Amygdala (tissue), 56 donors: ENCODE results near the gene KIFBP.
"Not testable (repeated sequence)": the region's sequence is repeated elsewhere in the genome, so short reads cannot be mapped to it uniquely, and the experiment has no call there.

ENCODE experiments used
- DNase-seq, 56 donors: peaks; one replicate each; lab custom pipeline; 2025; lab: John Stamatoyannopoulos, UW

KIFBP gene, protein sequence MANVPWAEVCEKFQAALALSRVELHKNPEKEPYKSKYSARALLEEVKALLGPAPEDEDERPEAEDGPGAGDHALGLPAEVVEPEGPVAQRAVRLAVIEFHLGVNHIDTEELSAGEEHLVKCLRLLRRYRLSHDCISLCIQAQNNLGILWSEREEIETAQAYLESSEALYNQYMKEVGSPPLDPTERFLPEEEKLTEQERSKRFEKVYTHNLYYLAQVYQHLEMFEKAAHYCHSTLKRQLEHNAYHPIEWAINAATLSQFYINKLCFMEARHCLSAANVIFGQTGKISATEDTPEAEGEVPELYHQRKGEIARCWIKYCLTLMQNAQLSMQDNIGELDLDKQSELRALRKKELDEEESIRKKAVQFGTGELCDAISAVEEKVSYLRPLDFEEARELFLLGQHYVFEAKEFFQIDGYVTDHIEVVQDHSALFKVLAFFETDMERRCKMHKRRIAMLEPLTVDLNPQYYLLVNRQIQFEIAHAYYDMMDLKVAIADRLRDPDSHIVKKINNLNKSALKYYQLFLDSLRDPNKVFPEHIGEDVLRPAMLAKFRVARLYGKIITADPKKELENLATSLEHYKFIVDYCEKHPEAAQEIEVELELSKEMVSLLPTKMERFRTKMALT

DNA sequence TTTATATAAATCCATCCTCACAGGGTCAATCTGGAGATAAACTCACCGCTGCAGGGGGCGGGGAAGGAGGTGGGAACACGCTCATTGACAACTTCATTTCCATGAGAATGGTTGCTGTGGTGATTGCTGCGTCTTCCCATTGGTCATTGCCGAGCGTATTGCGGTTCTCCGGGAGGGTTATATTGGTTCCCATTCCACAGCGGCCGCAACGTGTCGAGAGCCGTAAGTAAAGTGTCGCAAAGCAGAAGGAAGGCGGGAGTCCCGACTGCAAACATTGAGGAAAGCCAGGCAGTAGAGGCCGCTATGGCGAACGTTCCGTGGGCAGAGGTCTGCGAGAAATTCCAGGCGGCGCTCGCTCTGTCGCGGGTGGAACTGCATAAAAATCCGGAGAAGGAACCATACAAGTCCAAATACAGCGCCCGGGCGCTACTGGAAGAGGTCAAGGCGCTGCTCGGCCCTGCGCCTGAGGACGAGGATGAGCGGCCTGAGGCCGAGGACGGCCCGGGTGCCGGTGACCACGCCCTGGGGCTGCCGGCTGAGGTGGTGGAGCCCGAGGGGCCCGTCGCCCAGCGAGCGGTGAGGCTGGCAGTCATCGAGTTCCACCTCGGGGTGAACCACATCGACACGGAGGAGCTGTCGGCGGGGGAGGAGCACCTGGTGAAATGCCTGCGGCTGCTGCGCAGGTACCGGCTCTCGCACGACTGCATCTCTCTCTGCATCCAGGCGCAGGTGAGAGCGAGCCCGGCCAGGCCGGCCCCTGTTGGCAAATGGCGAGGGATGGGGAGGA is at the start of gene KIFBP:
Gene KIFBP (plus strand): TSS at position 274 of the 787 bp plus-strand sequence. CDS start 30 bp downstream, at position 304.
- peak; percentile 27 to 99 (median 94) for DNase-seq

DNA sequence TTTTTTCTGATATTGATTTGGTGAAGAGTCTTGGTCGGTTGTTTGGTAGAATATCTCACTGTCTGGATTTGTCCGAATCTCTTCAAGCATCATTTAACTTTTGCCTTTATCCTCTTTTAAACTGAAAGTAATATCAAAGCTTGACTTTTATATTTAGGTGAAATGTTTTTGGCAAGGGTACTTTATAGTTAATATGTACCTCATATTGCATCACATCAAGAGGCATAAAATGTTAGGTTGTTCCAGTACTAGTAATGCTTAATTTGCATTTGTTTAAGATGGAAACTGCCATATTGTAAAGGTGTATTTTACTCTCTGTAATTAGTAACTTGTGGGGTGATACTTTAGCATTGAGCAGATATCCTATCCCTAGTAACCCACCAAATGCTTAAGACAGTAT is 49.7 kb upstream of the KIFBP start:
- DNase-seq, result no peak

DNA sequence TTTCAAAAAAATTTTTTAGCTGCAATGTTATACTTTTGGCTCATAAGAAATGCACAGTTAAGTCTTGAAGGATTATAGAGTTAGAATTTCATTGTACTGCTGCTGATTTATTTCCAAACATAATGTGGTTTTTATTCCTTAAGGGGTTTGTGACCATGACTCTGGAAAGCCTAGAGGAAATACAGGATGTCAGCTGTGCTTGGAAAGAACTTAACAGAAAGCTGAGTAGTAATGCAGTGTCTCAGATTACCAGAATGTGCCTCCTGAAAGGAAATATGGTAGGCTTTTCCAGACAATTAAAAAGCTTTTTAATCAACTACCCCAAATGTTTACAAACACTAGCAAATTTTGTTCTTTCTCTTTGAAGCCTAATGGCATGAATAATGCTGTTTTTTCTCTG is 47.7 kb upstream of the KIFBP start:
- not testable (repeated sequence) for DNase-seq

DNA sequence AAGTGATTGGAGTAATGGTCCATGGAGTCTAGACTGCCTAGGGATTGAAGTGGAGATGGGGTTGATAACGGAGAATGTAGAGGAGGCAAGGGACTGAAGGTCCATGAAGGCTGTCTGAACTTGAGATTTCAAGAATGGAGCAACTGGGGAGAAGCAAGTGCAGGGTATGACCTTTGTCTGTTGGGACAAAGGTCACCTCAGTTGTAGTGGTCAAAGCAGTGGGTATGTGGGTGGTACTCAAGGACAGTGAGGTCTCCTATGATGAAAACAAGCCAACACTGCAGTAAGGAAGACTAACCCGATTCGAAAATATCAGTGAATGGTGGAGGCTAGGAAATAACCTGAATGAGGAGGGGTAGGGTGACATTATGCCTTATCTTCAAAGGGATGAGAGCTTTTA is 38.0 kb upstream of the KIFBP start:
- DNase-seq, result no peak

DNA sequence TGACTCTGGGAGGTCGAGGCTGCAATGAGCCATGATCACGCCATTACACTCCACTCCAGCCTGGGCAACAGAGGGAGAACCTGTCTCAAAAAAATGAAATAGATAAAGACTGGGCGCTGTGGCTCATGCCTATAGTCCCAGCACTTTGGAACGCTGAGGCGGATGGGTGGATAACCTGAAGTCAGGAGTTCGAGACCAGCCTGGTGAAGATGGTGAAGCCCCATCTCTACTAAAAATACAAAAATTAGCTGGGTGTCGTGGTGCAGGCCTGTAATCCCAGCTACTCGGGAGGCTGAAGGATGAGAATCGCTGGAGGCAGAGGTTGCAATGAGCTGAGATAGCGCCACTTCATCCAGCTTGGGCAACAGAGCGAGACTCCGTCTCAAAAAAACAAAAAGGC is 33.7 kb upstream of the KIFBP start:
- no peak for DNase-seq

DNA sequence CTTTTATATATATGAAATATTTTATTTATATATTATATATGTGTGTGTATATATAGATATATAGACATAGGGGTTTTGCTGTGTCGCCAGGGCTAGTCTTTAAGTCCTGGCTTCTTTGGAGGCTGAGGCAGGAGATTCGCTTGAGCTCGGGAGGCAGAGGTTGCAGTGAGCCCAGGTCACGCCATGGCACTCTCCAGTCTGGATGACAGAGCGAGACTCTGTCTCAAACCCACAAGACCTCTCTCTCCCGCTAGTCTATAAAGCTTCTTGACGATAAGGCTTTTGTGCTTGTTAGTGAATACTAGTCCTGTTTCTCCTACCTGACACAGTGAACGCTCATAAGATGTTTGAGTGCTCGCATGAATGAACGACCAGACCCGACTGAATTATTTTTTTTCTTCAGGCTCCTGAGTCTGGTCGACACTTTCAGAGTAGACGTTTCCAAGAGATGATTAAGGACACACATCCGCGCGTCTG is 33.2 kb upstream of the KIFBP start:
- peak in 1 of 56 donors; percentile 17 for DNase-seq

DNA sequence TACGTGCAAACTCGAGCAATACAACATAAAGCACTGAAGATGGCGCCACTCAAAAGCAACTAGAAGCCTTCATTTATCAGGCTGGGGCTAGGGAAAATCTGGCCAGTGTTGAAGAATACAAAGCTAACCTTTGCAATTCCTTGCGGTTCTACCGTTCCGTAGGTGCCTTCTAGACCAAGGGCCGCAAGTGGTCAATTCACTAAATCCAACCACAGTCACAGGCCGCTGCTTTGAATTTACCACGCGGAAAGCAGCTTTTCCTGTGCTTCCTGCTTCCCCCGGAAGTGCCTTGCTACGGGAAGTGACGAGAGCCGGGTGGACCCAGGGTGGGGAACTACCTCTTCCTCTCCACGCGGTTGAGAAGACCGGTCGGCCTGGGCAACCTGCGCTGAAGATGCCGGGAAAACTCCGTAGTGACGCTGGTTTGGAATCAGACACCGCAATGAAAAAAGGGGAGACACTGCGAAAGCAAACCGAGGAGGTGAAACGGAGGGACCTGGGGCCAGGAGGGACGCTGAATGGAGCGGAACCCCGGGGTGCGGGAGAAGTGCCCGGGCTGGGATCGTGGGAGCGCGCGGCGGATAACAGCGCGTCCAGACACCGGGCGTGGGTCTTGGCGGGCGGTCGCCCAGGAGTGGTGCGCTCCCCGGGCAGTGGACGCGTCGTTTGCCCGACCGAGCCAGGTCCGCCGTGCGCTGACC is 32.6 kb upstream of the KIFBP start, which contains the start of gene DDX21:
Gene DDX21 (plus strand): TSS at position 339 of the 701 bp plus-strand sequence. CDS start 56 bp downstream, at position 395.
- peak; percentile 57 to 94 (median 87) for DNase-seq

DNA sequence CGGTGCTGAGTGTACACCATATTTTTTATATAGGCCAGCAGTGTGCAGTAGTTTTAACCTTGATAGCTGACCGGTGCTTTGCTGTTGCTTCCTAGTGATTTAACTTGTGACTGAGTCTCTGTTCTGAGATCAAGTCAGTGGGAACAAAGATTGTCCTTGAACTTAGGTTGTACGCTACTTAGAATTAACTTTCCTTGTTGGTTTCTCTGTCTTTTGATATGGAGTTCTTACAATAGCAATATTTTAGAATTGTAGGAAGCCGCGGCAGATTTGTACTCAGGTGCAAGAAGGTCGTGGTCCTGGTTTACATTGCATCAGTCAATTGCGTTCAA is 31.4 kb upstream of the KIFBP start:
- no peak for DNase-seq

DNA sequence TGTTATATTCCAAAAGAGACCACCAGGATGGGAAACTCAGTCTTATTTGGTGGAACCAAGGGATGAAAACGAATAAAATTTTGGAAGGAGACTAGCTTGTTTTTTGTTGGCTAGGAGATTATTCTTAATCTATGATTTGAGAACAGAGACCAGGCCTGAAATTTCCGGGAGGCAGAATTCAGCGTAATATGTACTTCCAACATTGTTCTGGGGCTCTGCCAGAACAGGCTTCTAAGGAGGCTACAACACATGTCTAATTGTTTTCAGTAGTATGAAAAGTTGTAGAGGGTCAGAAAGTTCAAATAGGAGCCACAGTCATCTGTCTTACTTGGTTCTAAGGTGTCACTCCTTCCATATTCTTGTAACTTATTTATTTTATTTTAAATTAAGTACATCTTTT is 30.9 kb upstream of the KIFBP start:
- no peak for DNase-seq

DNA sequence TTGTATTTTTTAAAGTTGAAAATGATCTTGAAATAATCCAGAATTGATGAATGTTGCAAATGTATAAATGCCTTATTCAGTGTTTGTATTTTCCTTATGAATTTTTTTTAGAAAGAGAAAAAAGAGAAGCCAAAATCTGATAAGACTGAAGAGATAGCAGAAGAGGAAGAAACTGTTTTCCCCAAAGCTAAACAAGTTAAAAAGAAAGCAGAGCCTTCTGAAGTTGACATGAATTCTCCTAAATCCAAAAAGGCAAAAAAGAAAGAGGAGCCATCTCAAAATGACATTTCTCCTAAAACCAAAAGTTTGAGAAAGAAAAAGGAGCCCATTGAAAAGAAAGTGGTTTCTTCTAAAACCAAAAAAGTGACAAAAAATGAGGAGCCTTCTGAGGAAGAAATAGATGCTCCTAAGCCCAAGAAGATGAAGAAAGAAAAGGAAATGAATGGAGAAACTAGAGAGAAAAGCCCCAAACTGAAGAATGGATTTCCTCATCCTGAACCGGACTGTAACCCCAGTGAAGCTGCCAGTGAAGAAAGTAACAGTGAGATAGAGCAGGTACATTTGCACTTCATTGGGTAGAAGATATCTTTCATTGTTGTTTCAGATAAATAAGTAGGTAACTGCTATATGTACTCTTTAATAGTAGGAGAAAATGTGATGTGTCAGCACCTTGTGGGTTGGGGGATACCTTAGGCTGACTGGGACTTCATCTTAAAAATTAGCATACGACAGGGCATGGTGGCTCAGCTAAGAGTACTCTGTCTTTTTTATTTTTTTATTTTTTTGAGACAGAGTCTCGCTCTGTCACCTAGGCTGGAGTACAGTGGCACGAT is 28.7 kb upstream of the KIFBP start:
- no peak for DNase-seq

DNA sequence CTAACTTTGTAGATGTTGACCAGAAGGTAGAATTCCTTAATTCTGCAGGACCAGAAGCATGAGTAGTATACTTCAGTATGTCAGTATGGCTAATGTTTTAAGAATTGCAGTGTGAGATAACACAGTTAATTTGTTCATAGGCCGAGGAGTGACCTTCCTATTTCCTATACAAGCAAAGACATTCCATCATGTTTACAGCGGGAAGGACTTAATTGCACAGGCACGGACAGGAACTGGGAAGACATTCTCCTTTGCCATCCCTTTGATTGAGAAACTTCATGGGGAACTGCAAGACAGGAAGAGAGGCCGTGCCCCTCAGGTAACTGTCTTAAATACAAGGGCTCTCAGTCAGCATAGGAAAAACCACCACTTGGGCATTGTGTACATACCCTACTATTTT is 25.5 kb upstream of the KIFBP start:
- DNase-seq, result no peak

DNA sequence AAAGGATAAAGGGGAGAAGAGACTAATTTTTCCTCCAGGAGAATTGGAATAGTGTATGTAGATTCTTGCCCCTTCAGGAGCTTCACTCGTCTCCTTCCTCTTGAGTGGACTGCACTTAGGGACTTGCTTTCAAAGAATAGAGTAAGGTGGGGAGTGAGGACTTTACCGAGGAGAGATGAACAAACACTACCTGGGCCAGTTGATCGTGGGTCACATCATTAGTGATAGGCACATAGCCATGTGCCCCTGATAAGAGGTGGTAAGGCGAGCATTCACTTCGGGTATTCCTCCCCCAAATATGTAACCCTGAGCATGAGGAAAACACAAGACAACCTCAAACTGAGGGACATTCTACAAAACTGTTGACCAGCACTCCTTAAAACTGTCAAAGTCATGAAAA is 14.6 kb upstream of the KIFBP start:
- DNase-seq, result no peak

DNA sequence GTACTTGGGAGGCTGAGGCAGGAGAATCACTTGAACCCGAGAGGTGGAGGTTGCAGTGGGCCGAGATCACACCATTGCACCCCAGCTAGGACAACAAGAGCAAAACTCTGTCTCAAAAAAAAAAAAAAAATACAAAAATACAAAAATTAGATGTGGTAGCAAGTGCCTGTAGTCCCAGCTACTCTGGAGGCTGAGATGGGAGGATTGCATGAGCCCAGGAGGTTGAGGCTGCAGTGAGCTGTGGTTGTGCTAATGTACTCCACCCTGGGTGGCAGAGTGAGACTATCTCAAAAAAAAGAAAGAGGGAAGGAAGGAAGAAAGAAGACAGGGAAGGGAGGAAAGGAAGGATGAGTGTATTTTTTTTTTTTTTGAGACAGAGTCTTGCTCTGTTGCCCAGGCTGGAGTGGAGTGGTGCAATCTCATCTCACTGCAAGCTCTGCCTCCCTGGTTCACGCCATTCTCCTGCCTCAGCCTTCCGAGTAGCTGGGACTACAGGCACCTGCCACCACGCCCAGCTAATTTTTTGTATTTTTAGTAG is 12.6 kb upstream of the KIFBP start:
- DNase-seq, result not testable (repeated sequence)

DNA sequence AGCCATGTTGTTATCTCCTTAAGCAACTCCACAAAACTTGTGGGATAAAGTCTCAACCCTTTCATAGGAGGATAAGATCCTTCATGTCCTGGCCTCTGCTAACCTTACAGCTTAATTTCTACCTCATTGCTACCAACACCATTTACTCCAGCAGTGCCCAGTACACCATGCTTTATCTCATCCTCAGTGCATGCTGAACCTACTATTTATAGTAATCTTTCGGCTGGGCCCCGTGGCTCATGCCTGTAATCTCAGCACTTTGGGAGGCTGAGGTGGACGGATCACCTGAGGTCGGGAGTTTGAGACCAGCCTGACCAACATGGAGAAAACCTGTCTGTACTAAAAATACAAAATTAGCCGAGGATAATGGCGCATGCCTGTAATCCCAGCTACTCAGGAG is 8.9 kb upstream of the KIFBP start:
- DNase-seq, result not testable (repeated sequence)

DNA sequence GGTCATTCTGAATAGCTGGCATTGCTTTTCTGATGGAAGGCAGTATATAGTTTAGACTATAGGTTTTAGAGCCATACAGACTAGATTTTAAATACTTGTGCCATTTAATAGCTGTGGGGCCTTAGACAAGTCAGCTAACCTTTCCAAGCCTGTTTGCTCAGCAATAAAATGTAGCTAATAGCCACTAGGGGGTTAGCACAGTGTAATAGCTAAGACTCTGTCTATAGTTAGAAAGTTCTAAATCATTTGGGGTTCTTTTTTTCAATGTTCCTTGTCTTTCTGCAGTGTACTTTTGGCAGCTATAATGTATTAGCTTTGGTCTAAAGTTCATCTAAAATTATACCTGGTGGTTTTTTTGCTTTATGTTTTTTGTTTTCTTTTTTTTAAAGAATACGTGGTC is 7.5 kb upstream of the KIFBP start:
- no peak for DNase-seq

DNA sequence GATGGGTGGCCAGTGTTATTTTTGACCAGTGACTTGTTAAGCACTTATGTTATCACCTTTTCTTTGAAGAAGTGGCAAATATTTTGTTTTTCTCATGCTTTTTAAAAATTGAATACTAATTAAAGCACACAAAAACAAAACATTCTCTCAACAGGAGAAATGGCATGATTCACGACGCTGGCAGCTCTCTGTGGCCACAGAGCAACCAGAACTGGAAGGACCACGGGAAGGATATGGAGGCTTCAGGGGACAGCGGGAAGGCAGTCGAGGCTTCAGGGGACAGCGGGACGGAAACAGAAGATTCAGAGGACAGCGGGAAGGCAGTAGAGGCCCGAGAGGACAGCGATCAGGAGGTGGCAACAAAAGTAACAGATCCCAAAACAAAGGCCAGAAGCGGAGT is 6.2 kb upstream of the KIFBP start:
- no peak for DNase-seq

DNA sequence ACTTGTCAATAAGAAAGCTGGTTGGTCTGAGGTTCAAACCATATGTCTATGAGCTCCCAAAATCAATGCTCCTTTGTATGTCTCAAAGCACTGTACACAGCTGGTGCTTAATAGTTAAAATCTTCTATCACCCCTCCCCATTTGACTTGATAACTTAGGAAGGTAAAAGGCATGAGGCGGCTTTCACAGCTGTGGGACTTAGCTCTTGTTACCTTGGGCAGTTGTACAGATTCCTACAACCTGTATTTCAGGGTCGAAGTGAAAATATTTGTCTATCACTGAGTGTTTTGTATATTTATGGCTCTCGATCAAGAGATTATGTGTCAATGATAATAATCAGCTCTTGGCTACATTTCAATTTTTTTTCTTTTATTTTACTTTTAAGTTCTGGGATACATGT is 992 bp upstream of the KIFBP start:
- no peak for DNase-seq

DNA sequence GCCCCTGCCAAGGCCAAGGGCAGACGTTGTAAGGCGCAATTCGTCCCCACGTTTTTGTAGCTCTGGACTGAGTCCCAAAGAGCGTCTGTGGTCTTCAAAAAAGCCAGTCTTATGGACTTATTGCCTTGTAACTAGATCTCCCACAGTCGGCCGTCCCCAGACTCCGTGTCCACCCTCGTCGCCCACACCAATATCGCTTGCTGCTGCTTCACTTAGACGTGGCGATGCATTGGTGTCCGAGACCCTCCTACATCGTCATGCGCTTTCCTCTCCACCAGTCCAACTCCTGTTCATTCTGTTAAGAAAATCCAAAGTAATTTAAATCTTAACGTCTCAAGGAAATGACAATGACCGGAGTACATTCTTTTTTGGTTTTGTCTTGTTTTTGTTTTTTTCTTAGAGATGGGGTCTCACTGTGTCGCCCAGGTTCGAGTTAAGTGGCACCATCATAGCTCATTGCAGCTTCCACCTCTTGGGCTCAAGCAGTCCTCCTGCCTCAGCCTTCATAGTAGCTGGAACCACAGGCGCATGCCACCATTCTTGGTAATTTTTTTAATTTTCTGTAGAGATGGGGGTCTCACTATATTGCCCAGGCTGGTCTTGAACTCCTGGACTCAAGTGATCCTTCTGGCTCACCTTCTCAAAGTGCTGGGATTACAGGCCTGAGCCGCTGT is 851 bp downstream of the KIFBP start:
- DNase-seq, result peak in 8 of 56 donors; percentile 4 to 48 (median 29)
